GM18526 (cell line): ENCODE results near the gene ZSWIM6.

Experiments used
- POLR2A ChIP-seq: IDR thresholded peaks from 3 replicates; pipeline ENCODE4 v1.6.1; 2011; ENCODE audit not compliant: insufficient read length; ENCODE audit errors: extremely low read depth

The ZSWIM6 gene

DNA sequence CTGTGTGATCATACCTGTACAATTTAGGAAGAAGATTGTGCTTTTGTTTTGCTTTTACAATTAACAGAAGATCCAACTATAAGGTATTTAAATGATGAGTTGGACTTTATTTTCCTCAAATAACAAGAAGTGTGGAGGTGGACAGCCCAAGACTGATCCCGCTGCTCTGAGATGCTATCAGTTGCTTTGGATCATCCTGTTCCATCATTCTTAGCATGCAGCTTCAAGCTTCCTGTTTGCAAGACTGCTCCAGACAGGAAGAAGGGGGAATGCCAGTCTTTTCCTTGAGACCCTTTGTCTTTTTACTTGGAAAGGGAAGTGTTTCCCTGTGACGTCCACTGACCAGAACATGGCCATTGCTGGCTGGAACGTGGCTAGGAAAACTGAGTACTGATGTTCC, 250.8 kb downstream of the ZSWIM6 start:
- no peak for TF ChIP-seq POLR2A

GRCh38 chr5:61586096-61587084, 254.3 kb downstream of the ZSWIM6 start:
- no peak for TF ChIP-seq POLR2A

GRCh38 chr5:61587125-61587524, 255.1 kb downstream of the ZSWIM6 start:
- TF ChIP-seq POLR2A, result no peak

- no peak for TF ChIP-seq POLR2A
These were observed 256.2 kb downstream of the ZSWIM6 start for GRCh38 chr5:61588216-61588615.

DNA sequence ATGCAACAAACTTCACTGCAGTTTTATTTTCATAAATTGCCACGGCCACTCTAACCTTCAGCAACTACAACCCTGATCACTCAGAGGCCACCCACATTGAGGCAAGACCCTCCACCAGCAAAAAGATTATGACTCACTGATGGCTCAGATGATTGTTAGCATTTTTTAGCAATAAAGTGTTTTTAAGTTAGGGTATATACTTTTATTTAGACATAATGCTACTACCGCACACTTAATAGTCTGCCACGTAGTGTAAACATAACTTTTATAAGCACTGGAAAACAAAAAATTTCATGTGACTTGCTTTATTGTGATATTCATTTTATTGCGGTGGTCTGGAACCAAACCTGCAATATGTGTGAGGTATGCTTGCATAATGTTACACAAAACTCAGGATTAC, 257.9 kb downstream of the ZSWIM6 start:
- TF ChIP-seq POLR2A, result no peak

DNA sequence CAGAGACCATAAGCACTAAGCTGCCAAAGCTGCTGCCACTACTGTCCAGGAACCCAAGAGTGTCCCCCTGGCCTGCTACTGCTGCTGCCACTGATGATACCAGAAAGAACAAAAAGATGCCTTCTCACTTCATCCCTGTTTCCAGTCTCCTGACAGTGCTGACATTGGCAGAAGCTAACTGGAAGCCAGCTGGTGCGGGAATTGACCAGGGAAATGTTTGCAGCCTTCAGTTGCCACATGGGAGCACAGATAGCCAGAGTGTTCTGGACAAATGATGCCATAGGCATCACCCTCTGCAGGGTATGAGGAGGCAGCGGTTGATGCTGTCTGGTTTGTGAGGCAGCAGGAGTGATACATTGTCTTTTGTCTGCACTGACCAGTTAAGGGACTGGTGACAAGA, 258.4 kb downstream of the ZSWIM6 start:
- TF ChIP-seq POLR2A, result no peak

DNA sequence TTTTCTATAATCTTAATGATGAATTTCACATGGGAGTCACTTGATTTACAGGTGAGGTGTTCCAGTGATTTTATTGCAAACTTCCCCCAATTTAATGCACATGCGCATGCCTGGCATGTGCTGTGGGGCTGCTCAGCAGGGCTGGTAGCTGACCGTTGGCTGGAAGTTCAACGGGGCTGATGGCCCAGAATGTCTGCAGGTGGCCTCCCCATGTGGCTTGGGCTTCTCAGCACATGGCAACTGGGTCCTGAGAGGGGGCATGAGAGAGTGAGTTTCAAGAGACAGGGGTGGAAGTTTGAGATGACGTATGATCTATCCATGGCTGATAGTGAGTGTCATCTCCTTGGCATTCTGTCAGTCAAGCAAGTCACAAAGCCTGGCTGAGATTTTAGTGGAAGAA, 259.8 kb downstream of the ZSWIM6 start:
- TF ChIP-seq POLR2A, result no peak

- no peak for TF ChIP-seq POLR2A
These were observed 263.4 kb downstream of the ZSWIM6 start for GRCh38 chr5:61595426-61595825.
